Activated naive CD8-positive, alpha-beta T cell treated with anti-CD3 and anti-CD28 coated beads, Interleukin-2, amount 50 U/mL, for 16 hours (primary cell): Measurements from ENCODE around the gene NR1I2.

ENCODE experiments used
- DNase-seq: peaks from one replicate; pipeline ENCODE4 v3.0.0-alpha.2; 2020; ENCODE audit warnings: low read depth, low spot score

Gene NR1I2

GRCh38 chr3:119781330-119782198, at the start of gene NR1I2:
Gene NR1I2 (plus strand): TSS chr3:119782101.
- no peak for DNase-seq

GRCh38 chr3:119733812-119734211, 48.1 kb upstream of the NR1I2 start:
- DNase-seq = no peak

GRCh38 chr3:119738741-119739140, 43.2 kb upstream of the NR1I2 start:
- no peak for DNase-seq

- DNase-seq = no peak
Measured at GRCh38 chr3:119741657-119742590, 40.0 kb upstream of the NR1I2 start.

- no peak for DNase-seq
Measured at GRCh38 chr3:119743921-119744320, 38.0 kb upstream of the NR1I2 start.

GRCh38 chr3:119745942-119746341, 36.0 kb upstream of the NR1I2 start:
- no peak for DNase-seq

- DNase-seq = no peak
Measured at GRCh38 chr3:119746423-119746822, 35.5 kb upstream of the NR1I2 start.

GRCh38 chr3:119747357-119747756, 34.5 kb upstream of the NR1I2 start:
- no peak for DNase-seq

GRCh38 chr3:119748991-119749390, 32.9 kb upstream of the NR1I2 start:
- no peak for DNase-seq

GRCh38 chr3:119751423-119751822, 30.5 kb upstream of the NR1I2 start:
- DNase-seq = no peak

GRCh38 chr3:119759962-119760361, 21.9 kb upstream of the NR1I2 start:
- no peak for DNase-seq

GRCh38 chr3:119762876-119763275, 19.0 kb upstream of the NR1I2 start:
- no peak for DNase-seq

- no peak for DNase-seq
Measured at GRCh38 chr3:119763466-119763865, 18.4 kb upstream of the NR1I2 start.

- DNase-seq = no peak
Measured at GRCh38 chr3:119765239-119765638, 16.7 kb upstream of the NR1I2 start.

GRCh38 chr3:119767936-119768601, 13.8 kb upstream of the NR1I2 start:
- no peak for DNase-seq

GRCh38 chr3:119768668-119769393, 13.1 kb upstream of the NR1I2 start:
- DNase-seq = no peak

- DNase-seq = no peak
Measured at GRCh38 chr3:119769394-119770149, 12.3 kb upstream of the NR1I2 start.

GRCh38 chr3:119774444-119774843, 7.5 kb upstream of the NR1I2 start:
- no peak for DNase-seq

- no peak for DNase-seq
Measured at GRCh38 chr3:119776304-119776703, 5.6 kb upstream of the NR1I2 start.

GRCh38 chr3:119778176-119778575, 3.7 kb upstream of the NR1I2 start:
- DNase-seq = no peak

- no peak for DNase-seq
Measured at GRCh38 chr3:119778811-119779210, 3.1 kb upstream of the NR1I2 start.
